Lung (tissue), 12 donors: ENCODE measurements around the gene RACK1. TPM values are rescaled to one million over a fixed set of nuclear protein-coding genes. Genes with fewer than 3 reads are reported as not detected.
"Not testable (repeated sequence)": the region's sequence is repeated elsewhere in the genome, so short reads cannot be mapped to it uniquely, and the experiment has no call there.

Source experiments
- ATAC-seq: fragments of 200-7000 bp; cut with Tn5 transposase; one replicate; pipeline ENCODE4 v1.9.1; 2020; ENCODE audit warnings: moderate number of reproducible peaks; ENCODE audit not compliant: insufficient read depth, low FRiP score
- DNase-seq, 3 donors: peaks; one replicate each; pipeline ENCODE4 v3.0.0-alpha.2; 2013 to 2017
- H3K27ac ChIP-seq, 2 donors: one replicate each; pipeline ENCODE4 v1.5.1; 2013; ENCODE audit warnings: mild to moderate bottlenecking in 2 of 2, moderate library complexity in 2 of 2, control low read depth in 1 of 2, inconsistent platforms in 1 of 2, low read depth in 1 of 2, low read length in 1 of 2
- H3K27me3 ChIP-seq, 3 donors: one replicate each; pipeline ENCODE4 v1.5.1; 2013; ENCODE audit warnings: low read length in 2 of 3; ENCODE audit not compliant: control insufficient read depth in 3 of 3, insufficient read depth in 3 of 3
- H3K36me3 ChIP-seq, 4 donors: one replicate each; pipeline ENCODE4 v1.5.1; 2013; ENCODE audit warnings: low read length in 4 of 4, mild to moderate bottlenecking in 1 of 4, moderate library complexity in 1 of 4; ENCODE audit not compliant: control insufficient read depth in 4 of 4, insufficient read depth in 4 of 4
- H3K4me1 ChIP-seq, 5 donors: one replicate each; pipeline ENCODE4 v1.5.1; 2013; ENCODE audit warnings: low read length in 5 of 5, mild to moderate bottlenecking in 2 of 5, moderate library complexity in 1 of 5; ENCODE audit not compliant: control insufficient read depth in 5 of 5, insufficient read depth in 5 of 5
- H3K4me3 ChIP-seq: one replicate; pipeline ENCODE4 v1.5.1; 2013; ENCODE audit warnings: mild to moderate bottlenecking, control low read depth, moderate library complexity
- H3K9ac ChIP-seq, 2 donors: one replicate each; pipeline ENCODE4 v1.5.1; 2013; ENCODE audit warnings: low read length in 2 of 2, control low read depth in 1 of 2; ENCODE audit not compliant: insufficient read depth in 1 of 2
- H3K9me3 ChIP-seq, 4 donors: one replicate each; pipeline ENCODE4 v1.5.1; 2013; ENCODE audit warnings: low read length in 3 of 4, mild to moderate bottlenecking in 1 of 4, moderate library complexity in 1 of 4; ENCODE audit not compliant: control insufficient read depth in 4 of 4, insufficient read depth in 3 of 4
- WGBS, 2 donors: extraction: QIAGEN DNeasy Blood & Tissue Kit; methylation state at CpG; one replicate each; pipeline ENCODE4 v1.1.7; 2013; 5-methylcytosine and 5-hydroxymethylcytosine counted together
- polyA plus RNA-seq, 2 donors: library from polyadenylated mRNA; stranded (reverse); fragments of 200-250 nt; gene quantifications; one replicate each; pipeline ENCODE4 v1.2.1, GENCODE V29; 2013
- total RNA-seq, 2 donors: library from RNA; depleted of rRNA in 1 of 2; stranded (reverse); fragments of >200 nt in 1 of 2; gene quantifications; one replicate each; pipeline ENCODE4 v1.2.1, GENCODE V29; 2014 to 2021
- TF ChIP-seq, protein P1 (sequence below): IDR thresholded peaks from 2 replicates; pipeline ENCODE4 v1.5.1; 2012; ENCODE audit warnings: mild to moderate bottlenecking; ENCODE audit errors: control extremely low read depth, extremely low read depth
- donor health status: control.
- donor health status: control.
- donor health status: Bipolar disorder and iron deficiency.
- donor health status: healthy.
- donor health status: DM: yes; HTN: yes; CAD: no.

The RACK1 gene
- total and polyA plus RNA-seq, 4 donors = 1,254 to 2,994 (median 1,939) TPM

DNA sequence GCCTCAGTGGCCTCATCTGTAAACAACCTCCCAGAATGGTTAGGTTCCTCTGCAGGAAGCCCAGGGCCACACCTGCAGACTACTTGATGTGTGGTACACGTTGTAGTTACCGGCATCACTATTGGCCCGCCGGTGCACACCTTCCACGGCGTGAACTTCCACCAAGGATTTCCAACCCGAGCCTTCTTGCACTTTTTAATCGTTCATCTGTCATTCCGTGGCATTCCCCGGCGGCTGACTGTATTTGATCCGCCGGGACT is 26.0 kb downstream of the RACK1 start:
- Histone ChIP-seq H3K4me3 (peak overlapping the region; percentile 36), H3K27ac (peak overlapping the region in 1 of 2 donors; percentile 61), H3K9me3 (no peaks in the 10 kb centered on the region), H3K4me1 (peaks cover 0 to 26% (median 6%) of the 10 kb centered on the region in 5 donors), H3K27me3 (peaks cover 0 to 36% (median 28%) of the 10 kb centered on the region in 3 donors), H3K9ac (peak overlapping the region in 1 of 2 donors; percentile 23), H3K36me3 (no peaks in the 10 kb centered on the region)
- DNase-seq = no peak
- ATAC-seq = no peak
- 2 to 4% methylated on average over 13 of the region's 13 CpGs for WGBS, 2 donors
- TF ChIP-seq, protein P1, sequence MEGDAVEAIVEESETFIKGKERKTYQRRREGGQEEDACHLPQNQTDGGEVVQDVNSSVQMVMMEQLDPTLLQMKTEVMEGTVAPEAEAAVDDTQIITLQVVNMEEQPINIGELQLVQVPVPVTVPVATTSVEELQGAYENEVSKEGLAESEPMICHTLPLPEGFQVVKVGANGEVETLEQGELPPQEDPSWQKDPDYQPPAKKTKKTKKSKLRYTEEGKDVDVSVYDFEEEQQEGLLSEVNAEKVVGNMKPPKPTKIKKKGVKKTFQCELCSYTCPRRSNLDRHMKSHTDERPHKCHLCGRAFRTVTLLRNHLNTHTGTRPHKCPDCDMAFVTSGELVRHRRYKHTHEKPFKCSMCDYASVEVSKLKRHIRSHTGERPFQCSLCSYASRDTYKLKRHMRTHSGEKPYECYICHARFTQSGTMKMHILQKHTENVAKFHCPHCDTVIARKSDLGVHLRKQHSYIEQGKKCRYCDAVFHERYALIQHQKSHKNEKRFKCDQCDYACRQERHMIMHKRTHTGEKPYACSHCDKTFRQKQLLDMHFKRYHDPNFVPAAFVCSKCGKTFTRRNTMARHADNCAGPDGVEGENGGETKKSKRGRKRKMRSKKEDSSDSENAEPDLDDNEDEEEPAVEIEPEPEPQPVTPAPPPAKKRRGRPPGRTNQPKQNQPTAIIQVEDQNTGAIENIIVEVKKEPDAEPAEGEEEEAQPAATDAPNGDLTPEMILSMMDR = no peak

DNA sequence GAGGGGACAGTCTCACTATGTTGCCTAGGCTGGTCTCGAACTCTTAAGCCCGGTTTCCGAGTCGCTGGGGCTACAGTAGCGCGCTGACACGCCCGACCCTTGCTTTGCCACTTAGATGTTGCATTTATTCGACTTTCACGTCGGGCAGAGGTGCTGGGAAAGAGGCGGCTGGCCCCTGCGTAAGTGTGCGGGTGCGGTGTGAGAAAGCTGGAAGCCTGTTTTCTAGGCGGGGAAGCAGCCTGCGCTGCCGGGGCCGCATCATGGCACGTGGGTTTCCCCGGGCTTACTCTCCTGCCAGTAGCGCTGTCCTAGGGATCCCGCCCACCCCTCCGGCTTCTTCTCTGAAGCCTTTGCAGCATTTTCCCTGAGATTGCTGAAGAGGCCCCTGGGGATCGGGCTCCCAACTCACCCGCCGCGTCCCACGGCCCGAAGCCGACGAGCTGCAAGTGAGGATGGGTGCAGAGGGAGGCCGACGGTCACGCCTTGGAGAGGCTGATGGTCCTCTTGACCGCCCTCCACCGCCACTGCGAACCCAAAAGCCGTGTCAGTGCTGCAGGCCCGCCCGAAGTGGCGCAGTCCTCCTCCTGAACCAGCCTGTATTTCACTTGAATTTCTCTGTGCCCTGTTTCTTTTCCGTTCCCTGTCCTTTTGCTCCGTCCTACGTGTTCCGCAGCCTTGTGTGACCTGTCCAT is 26.4 kb downstream of the RACK1 start:
- Histone ChIP-seq H3K27me3 (peaks cover 0 to 39% (median 28%) of the 10 kb centered on the region in 3 donors), H3K9ac (peak overlapping the region in 1 of 2 donors; percentile 23), H3K4me3 (peak overlapping the region; percentile 36), H3K36me3 (no peaks in the 10 kb centered on the region), H3K4me1 (peaks cover 0 to 23% (median 6%) of the 10 kb centered on the region in 5 donors), H3K27ac (peak overlapping the region; percentile 23 to 61), H3K9me3 (no peaks in the 10 kb centered on the region)
- 0 to 2% methylated on average over 46 of the region's 46 CpGs for WGBS, 2 donors
- ATAC-seq (peak; percentile 21), DNase-seq (peak; percentile 59 to 62 (median 62))
- TF ChIP-seq, protein P1 = no peak

DNA sequence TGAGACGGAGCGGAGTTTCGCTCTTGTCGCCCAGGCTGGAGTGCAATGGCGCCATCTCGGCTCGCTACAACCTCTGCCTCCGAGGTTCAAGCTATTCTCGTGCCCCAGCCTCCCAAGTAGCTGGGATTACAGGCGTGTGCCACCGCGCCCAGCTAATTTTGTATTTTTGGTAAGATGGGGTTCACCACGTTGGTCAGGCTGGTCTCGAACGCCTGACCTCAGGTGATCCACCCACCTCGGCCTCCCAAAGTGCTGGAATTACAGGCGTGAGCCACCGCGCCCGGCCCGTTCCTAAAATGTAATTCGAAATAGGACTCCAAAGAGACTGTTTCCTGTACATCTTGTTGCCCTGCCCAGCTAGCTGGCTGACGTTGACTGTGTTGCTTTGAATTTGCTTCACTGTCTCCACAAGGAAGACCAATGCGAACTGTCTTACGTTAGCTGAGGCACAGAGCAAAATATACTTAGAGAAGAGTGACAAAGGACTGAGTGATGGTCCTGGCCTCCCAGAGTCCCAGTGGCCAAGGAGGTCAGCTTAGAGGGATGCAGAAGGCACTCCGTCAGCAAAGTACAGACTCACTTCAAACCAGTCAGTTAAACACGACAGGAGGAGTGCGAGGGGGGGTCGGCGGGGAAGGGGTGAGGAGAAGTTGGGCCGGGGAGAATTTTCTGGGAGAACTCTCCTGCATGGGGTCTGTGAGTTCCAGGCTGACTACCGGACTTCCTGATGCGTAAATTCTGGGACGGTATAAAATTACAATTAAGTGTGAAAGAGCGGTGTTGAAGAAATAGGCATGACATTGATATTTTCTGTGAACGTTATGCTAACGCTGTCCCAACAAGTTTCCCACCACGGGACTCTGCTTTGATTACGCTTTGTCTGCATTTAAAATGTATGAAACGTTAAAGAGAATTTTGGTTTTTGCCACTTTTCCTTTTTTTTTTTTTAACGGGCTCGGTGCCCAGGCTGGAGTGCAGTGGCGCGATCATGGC is 27.4 kb downstream of the RACK1 start:
- peak overlapping the region in 1 of 2 donors; percentile 42 for H3K9ac ChIP-seq
- H3K27ac ChIP-seq = peak overlapping the region in 1 of 2 donors; percentile 35
- no peak overlapping the region for H3K4me3 ChIP-seq
- H3K27me3 ChIP-seq = peaks cover 0 to 43% (median 28%) of the 10 kb centered on the region in 3 donors
- peaks cover 0 to 23% (median 6%) of the 10 kb centered on the region in 5 donors for H3K4me1 ChIP-seq
- DNase-seq (no peak), ATAC-seq (no peak)
- H3K36me3 ChIP-seq = no peaks in the 10 kb centered on the region
- 19 to 35% methylated on average over 44 of the region's 44 CpGs for WGBS, 2 donors
- TF ChIP-seq, protein P1 = no peak
- H3K9me3 ChIP-seq = no peaks in the 10 kb centered on the region

DNA sequence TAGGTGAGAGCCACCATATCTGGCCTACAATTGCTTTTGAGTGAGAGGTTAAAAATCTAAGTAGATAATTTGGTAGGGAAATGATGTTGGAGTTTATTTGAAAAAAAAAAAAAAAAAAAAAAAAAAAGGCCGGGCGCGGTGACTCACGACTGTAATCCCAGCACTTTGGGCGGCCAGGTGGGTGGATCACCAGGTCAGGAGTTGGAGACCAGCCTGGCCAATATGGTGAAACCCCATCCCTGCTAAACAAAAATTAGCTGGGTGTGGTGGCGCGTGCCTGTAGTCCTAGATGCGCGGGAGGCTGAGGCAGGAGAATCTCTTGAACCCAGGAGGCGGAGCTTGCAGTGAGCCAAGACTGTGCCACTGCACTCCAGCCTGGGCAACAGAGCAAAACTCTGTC is 29.5 kb downstream of the RACK1 start:
- not testable (repeated sequence) for H3K27ac ChIP-seq, DNase-seq, H3K9ac ChIP-seq, H3K9me3 ChIP-seq, ATAC-seq, H3K36me3 ChIP-seq, H3K4me3 ChIP-seq
- 82 to 95% methylated on average over 10 of the region's 10 CpGs for WGBS, 2 donors
- Histone ChIP-seq H3K4me1 (peaks cover 0 to 18% (median 6%) of the 10 kb centered on the region in 5 donors), H3K27me3 (peaks cover 0 to 32% (median 18%) of the 10 kb centered on the region in 3 donors)
